ENCODE measurements around the gene ARHGEF4. TPM values are rescaled to one million over a fixed set of nuclear protein-coding genes. Genes with fewer than 3 reads are reported as not detected.

Gene ARHGEF4
- total and polyA plus RNA-seq, 8 donors: 16.3 to 58.2 (median 19.8) TPM

DNA sequence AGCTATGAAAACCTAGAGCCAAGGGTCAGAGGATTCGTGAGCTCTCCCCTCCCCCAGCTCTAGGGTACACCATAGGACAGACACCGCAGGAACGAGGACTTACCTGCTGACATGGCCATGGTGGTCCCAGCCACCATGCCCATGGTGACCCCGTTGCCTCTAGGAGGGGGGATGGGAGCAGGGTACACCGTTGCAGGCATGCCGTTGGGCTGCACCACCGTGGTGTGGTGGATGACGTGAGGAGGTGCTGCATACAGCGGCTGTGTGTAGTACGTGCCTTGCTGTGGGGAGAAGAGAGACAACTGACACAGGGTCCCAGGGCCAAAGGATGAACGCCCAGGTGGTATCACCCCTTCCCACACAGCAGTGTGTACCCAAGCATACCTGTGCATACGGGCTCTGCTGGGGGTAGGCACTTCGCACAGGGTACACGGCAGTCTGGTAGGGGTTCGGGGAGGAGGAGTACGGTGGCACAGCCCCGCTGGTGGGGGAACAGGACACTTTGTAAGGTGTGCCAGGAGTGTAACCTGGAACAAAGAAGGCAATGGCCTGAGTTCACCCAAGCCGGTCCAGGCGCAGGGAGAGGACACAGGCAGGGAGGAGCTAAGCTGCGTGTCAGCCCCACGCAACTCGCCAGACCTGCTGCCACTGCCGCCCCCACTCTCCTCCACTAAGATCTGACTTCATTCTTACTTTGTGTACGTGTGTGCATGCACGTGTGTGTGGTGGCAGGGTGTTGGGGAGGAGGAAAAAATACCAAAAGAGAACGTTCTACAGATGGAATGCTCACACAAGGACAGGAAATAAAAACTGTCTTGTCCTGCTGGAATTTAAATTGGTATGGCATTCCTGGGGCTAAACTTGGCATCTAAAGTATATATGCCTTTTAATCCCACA is 218.7 kb downstream of the ARHGEF4 start:
- TF ChIP-seq, protein P1, sequence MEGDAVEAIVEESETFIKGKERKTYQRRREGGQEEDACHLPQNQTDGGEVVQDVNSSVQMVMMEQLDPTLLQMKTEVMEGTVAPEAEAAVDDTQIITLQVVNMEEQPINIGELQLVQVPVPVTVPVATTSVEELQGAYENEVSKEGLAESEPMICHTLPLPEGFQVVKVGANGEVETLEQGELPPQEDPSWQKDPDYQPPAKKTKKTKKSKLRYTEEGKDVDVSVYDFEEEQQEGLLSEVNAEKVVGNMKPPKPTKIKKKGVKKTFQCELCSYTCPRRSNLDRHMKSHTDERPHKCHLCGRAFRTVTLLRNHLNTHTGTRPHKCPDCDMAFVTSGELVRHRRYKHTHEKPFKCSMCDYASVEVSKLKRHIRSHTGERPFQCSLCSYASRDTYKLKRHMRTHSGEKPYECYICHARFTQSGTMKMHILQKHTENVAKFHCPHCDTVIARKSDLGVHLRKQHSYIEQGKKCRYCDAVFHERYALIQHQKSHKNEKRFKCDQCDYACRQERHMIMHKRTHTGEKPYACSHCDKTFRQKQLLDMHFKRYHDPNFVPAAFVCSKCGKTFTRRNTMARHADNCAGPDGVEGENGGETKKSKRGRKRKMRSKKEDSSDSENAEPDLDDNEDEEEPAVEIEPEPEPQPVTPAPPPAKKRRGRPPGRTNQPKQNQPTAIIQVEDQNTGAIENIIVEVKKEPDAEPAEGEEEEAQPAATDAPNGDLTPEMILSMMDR (IDR thresholded peaks at IDR 0.05): no peak
- DNase-seq (no peak), FAIRE-seq (no peak)

DNA sequence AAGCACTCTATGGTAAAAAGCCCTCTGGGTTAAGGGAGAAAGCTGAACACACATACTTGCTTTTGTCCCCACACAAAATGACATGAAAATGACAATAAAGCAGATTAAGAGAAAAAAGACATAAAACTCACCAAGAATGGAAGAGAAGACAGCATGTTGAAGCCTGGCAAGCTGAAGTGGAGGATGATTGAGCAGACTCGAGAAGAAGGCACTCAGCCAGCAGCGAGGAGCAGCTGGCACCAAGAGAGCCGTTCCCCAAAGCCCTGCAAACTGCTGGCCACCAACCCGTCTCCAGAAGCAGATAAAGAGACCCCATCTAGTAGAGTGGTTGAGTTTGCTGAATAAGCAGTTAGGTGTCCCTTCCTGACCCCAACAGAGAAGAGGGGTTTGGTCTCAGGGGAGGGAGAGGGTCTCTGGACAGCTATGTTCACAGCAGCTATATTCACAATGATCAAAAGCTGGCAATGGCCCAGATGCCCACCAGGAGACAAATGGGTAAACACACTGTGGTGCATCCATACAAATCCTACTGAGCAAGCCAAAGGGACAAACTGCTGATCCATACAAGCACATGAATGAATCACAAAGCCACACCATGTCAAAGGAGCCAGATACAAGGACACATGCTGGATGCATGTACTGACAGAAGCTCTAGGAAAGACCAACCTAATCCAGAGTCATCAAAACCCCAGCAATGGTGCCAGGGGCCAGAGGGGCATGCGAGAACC is 219.7 kb downstream of the ARHGEF4 start:
- no peaks in the 10 kb centered on the region for H3K27me3 ChIP-seq
- no peak overlapping the region for H3K4me3 ChIP-seq
- ATAC-seq (peak in 2 of 4 donors; percentile 24 to 28), FAIRE-seq (no peak), DNase-seq (no peak)
- no peak overlapping the region for H3K27ac ChIP-seq
- peaks cover 0 to 50% (median 15%) of the 10 kb centered on the region in 3 donors for H3K36me3 ChIP-seq
- intact Hi-C loops (cut with DNase I): no loop called here
- H3K9me3 ChIP-seq: no peaks in the 10 kb centered on the region
- TF ChIP-seq, protein P1 (IDR thresholded peaks at IDR 0.05): no peak
- H3K4me1 ChIP-seq: peaks cover 0 to 12% (median 0%) of the 10 kb centered on the region in 3 donors
- 30 to 33% methylated on average over 5 of the region's 5 CpGs for WGBS, 2 donors

More for the DNA sequence above, 218.7 kb downstream of the ARHGEF4 start:
- H3K9me3 ChIP-seq: no peaks in the 10 kb centered on the region
- peaks cover 2 to 56% (median 15%) of the 10 kb centered on the region in 3 donors for H3K36me3 ChIP-seq
- no peak overlapping the region for H3K27ac ChIP-seq
- ATAC-seq: peak in 2 of 4 donors; percentile 10 to 28
- no peak overlapping the region for H3K4me3 ChIP-seq
- peaks cover 0 to 12% (median 0%) of the 10 kb centered on the region in 3 donors for H3K4me1 ChIP-seq
- WGBS, 2 donors: 85 to 89% methylated on average over 26 of the region's 26 CpGs
- no peaks in the 10 kb centered on the region for H3K27me3 ChIP-seq
- intact Hi-C loops (cut with DNase I): no loop called here

DNA sequence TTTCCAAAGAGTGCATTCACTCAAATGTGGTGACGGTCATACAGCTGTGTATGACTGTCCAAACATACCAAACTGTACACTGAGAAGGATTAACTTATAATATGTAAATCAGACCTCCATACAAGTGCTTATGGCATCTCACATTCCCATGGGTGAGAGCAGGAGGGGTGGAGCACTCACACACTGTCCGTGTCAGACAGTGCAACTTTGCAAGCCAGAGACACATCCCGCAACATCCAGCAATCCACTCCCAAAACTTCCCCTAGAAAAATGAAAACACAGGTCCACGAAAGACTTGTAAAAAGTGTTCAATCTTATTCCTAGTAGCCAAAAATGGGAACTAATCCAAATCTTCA is 220.2 kb downstream of the ARHGEF4 start:
- DNase-seq (no peak), FAIRE-seq (no peak), ATAC-seq (no peak)
- no peaks in the 10 kb centered on the region for H3K9me3 ChIP-seq
- TF ChIP-seq, protein P1 (IDR thresholded peaks at IDR 0.05): no peak
- H3K36me3 ChIP-seq: peaks cover 0 to 46% (median 10%) of the 10 kb centered on the region in 3 donors
- no peaks in the 10 kb centered on the region for H3K27me3 ChIP-seq
- H3K27ac ChIP-seq: no peak overlapping the region
- 75 to 84% methylated on average over 4 of the region's 4 CpGs for WGBS, 2 donors
- H3K4me3 ChIP-seq: no peak overlapping the region
- H3K4me1 ChIP-seq: peaks cover 0 to 13% (median 3%) of the 10 kb centered on the region in 3 donors
- intact Hi-C loops (cut with DNase I): no loop called here

DNA sequence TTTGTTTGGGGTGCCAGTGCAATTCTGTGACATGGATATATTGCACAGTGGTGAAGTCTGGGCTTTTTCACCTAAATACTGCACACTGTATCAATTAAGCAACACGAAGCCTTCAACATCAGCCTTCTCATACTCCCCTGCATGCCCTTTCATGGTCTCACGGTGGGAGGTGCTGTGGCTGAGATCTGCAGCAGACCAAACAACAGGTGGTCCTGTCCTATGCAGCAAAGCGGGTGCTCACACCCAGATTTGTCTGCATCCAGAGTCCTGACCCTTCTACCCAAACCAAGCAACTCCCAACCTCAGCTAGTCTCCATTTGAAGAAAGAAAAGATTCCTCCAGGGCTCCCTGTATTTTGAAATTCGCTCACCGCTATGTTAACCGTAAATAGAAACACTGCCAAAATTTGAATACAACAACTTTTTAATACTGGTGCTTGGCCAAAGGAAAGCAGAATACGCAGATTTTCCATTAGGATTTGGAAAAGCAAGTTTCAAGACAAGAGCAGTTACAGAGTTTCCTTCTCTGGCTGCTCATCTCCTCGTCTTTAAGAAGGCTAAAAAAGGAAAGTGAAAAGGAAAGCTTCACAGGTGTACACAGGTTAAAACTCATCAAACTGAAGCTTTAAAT is 221.6 kb downstream of the ARHGEF4 start:
- intact Hi-C loops (cut with DNase I): no loop called here
- H3K36me3 ChIP-seq: peaks cover 0 to 44% (median 0%) of the 10 kb centered on the region in 3 donors
- H3K4me3 ChIP-seq: no peak overlapping the region
- H3K27ac ChIP-seq: no peak overlapping the region
- 86 to 90% methylated on average over 8 of the region's 8 CpGs for WGBS, 2 donors
- H3K9me3 ChIP-seq: no peaks in the 10 kb centered on the region
- peaks cover 0 to 17% (median 12%) of the 10 kb centered on the region in 3 donors for H3K4me1 ChIP-seq
- H3K27me3 ChIP-seq: no peaks in the 10 kb centered on the region
- FAIRE-seq: no peak
- no peak for ATAC-seq
- TF ChIP-seq, protein P1 (IDR thresholded peaks at IDR 0.05): no peak
- no peak for DNase-seq
